ENCODE measurements around the gene ONECUT3. TPM values are rescaled to one million over a fixed set of nuclear protein-coding genes. Genes with fewer than 3 reads are reported as not detected.

The ONECUT3 gene
- total and polyA plus RNA-seq, 2 donors (not counting 3 experiments of a cell fraction or from before 2014, with no cell fraction given): not detected

DNA sequence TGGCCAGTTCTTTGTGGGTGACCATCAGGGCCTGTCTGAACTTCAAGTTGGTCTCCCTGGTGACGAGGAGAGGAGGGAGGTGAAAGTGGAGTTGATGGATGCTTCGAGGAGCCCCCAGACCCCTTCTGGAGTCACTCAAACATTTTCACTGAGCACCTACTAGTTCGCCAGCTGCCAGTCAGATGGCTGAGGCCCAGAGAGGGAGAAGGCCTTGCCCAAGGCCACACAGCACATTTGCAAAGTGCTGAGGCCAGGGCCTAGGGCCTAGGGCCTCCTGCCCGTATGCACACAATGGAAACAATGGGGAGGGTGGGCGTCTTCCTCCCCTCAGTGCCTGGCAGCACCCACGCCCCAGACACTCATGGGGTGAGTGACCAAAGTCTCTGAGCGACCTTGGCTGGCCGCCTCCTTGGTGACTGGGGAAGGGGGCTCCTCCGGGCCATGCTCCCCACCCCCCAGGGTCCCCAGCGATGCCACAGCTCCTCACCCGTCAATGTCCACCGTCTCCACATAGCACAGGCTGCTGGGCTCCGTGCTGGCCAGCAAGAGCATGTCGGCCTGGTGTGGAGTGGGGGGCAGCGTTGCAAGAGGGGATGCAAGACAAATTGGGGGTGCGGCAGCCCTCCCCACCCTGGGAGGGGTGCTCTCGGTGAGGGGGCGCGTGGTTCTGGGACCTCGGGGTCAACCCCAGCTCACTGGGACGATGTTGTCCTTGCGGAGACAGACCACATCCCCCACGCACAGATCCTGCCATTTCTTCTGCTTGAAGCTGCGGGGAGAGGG lies 52.3 kb downstream of the ONECUT3 start:
- H2AFZ ChIP-seq (ENCODE audit: low read depth, low read length): no peak overlapping the region
- no peaks in the 10 kb centered on the region for H3K79me2 ChIP-seq (ENCODE audit: control insufficient read depth, insufficient read depth, low read length)
- H3K27ac ChIP-seq (ENCODE audit: insufficient read depth, low read depth, low read length): no peak overlapping the region
- no peak overlapping the region for H3K4me2 ChIP-seq (ENCODE audit: insufficient read depth, low read length)
- H4K20me1 ChIP-seq (replicated peaks; ENCODE audit: control insufficient read depth, extremely low read depth, insufficient read depth, low read length): no peaks in the 10 kb centered on the region
- H3K36me3 ChIP-seq (ENCODE audit: control insufficient read depth in 2 of 2, extremely low read depth in 1 of 2, insufficient read depth in 2 of 2, low read length in 2 of 2): no peaks in the 10 kb centered on the region
- H3K9me1 ChIP-seq (replicated peaks; ENCODE audit: control insufficient read depth, extremely low read depth, insufficient read depth, low read length): no peaks in the 10 kb centered on the region
- no peaks in the 10 kb centered on the region for H3K9me3 ChIP-seq (replicated peaks; ENCODE audit: control insufficient read depth, insufficient read depth, low read length)
- ChIA-PET CTCF (interaction anchor here (1.2 to 1.7 kb wide), 4 partner anchors 11 to 133 kb away, joined by 3 to 4 read pairs (median 3); no protein-coding TSS in a partner anchor), POLR2A (no interaction called here)
- no peaks in the 10 kb centered on the region for H3K4me1 ChIP-seq (ENCODE audit: control insufficient read depth, extremely low read depth, insufficient read depth, low read length)
- DNase-seq (ENCODE audit: low read depth, low spot score): no peak
- BruUV-seq (replicated peaks): no TSS peak
- no peak for FAIRE-seq
- dilution Hi-C loops (cut with MboI; ENCODE audit: extremely low pct_ligation_motif_present, low sequenced_read_pairs): no loop called here
- no peak overlapping the region for H3K9ac ChIP-seq (replicated peaks; ENCODE audit: extremely low read depth, insufficient read depth, low read length)
- intact Hi-C loops (cut with micrococcal nuclease): no loop called here
- no peak for TF ChIP-seq GATA2 (IDR thresholded peaks at IDR 0.05; ENCODE audit: insufficient read depth, insufficient read length, low read depth, low read length)
- TF ChIP-seq, protein P1, sequence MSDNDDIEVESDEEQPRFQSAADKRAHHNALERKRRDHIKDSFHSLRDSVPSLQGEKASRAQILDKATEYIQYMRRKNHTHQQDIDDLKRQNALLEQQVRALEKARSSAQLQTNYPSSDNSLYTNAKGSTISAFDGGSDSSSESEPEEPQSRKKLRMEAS (IDR thresholded peaks at IDR 0.05; ENCODE audit: insufficient read depth, insufficient read length): no peak
- no peak for TF ChIP-seq JUN (IDR thresholded peaks at IDR 0.05; ENCODE audit: borderline replicate concordance, insufficient read depth, insufficient read length, low read depth)
- TF ChIP-seq, protein P2, sequence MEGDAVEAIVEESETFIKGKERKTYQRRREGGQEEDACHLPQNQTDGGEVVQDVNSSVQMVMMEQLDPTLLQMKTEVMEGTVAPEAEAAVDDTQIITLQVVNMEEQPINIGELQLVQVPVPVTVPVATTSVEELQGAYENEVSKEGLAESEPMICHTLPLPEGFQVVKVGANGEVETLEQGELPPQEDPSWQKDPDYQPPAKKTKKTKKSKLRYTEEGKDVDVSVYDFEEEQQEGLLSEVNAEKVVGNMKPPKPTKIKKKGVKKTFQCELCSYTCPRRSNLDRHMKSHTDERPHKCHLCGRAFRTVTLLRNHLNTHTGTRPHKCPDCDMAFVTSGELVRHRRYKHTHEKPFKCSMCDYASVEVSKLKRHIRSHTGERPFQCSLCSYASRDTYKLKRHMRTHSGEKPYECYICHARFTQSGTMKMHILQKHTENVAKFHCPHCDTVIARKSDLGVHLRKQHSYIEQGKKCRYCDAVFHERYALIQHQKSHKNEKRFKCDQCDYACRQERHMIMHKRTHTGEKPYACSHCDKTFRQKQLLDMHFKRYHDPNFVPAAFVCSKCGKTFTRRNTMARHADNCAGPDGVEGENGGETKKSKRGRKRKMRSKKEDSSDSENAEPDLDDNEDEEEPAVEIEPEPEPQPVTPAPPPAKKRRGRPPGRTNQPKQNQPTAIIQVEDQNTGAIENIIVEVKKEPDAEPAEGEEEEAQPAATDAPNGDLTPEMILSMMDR (IDR thresholded peaks at IDR 0.05; ENCODE audit: extremely low read depth in 1 of 2, insufficient read depth in 1 of 2, low read depth in 1 of 2, low read length in 2 of 2): no peak
- no peak for TF ChIP-seq POLR2AphosphoS5 (IDR thresholded peaks at IDR 0.05; ENCODE audit: insufficient read depth, low read depth, low read length)
- TF ChIP-seq FOS (IDR thresholded peaks at IDR 0.05; ENCODE audit: borderline replicate concordance, insufficient read depth, low read length): no peak
- no peak for TF ChIP-seq POLR2A (IDR thresholded peaks at IDR 0.05; ENCODE audit: low read depth, low read length)
- TF ChIP-seq MYC (IDR thresholded peaks at IDR 0.05; ENCODE audit: low read depth, low read length): no peak
- no peak for TF ChIP-seq EZH2 (IDR thresholded peaks at IDR 0.05; ENCODE audit: borderline replicate concordance, low read depth, low read length, severe bottlenecking)
- no peak overlapping the region for H3K4me3 ChIP-seq (replicated peaks in 1 of 3; ENCODE audit: insufficient read depth in 1 of 3, low read depth in 1 of 3, low read length in 3 of 3)
- no peaks in the 10 kb centered on the region for H3K27me3 ChIP-seq (ENCODE audit: control insufficient read depth in 2 of 2, insufficient read depth in 2 of 2, low read length in 2 of 2)
